GM21825 (cell line): ENCODE results near the gene LRTM2.

Experiments used
- ATAC-seq: cut with Tn5 transposase; IDR thresholded peaks from one replicate; pipeline ENCODE4 v1.9.1; 2021; ENCODE audit warnings: mild to moderate bottlenecking, moderate library complexity; ENCODE audit not compliant: unreplicated experiment

Gene LRTM2

DNA sequence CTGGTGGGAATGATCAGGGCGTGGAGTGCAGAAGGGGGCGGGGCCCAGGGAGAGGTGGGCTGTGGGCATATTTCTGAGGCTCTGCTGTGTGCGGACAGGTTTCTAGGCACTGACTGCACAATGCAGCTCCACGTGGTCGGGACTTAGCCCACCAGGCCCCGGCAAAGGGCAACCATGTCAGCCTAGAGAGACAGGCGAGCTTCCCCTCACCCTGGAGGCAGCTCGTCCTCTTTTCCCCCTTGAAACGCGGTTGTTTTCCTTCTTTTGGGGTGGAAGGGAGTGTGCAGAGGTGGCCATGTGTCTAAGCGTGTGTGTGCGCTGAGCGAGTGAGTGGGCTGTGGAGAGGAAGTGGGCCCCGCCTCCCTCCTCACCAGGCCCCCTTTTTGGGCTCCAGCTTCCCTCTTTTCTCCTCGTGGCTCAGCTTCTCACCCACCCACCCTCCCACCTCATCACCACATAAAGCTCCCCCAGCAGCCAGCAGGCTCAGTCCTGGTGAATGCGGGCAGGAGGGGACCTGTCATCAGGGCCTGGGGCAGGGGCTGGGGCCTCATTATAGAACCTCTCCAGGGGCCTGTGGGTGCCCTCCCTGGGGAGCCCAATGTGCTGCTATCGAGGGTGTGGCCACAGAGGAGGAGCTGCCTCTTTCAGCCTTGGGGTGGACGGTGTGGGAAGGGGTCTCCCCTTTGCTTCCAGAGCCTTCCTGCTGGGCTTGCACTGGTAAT lies 22.0 kb downstream of the LRTM2 start:
- ATAC-seq, result no peak

GRCh38 chr12:1842905-1843640 lies 22.7 kb downstream of the LRTM2 start:
- ATAC-seq, result no peak

GRCh38 chr12:1843641-1844005 lies 23.3 kb downstream of the LRTM2 start:
- no peak for ATAC-seq

DNA sequence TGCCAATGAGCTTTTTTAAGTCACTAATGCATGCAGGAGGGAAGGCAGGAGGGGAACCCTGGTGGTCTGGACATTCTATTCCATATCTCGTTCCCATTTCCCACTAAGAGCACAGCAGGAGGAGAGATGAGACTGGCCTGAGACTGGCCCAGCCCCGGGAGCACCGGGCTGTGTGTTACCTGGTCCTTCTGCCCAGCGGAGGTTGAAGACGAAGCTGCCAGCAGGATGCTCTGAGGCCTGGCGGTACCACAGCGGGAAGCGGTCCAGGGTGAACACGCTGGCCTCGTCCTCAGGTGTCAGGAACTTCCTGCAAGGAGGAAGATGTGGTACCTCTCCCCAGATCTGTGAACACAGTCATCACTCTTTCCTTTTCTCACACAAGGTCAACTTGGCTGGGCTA lies 23.9 kb downstream of the LRTM2 start:
- no peak for ATAC-seq

- ATAC-seq, result no peak
These were observed 24.5 kb downstream of the LRTM2 start for GRCh38 chr12:1844661-1845409.

- no peak for ATAC-seq
These were observed 25.1 kb downstream of the LRTM2 start for GRCh38 chr12:1845427-1845826.

DNA sequence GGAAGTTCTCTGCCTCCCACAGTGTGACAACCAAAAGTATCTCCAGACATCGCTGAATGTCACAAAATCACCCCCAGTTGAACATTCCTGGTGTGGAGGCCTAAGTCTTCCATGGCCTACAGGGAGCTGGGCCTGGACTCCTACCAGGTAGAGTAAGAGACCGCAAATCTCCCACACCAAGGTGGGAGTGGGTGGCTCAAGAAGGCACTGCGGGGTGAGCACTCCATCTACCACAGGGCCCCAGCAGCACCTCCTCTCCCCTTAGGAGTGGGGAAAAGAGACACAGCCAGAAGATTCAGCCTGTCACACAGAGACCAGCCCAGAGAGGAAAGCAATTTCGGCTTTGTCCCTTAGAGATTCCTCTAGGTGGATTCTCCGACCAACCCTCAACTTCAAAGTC lies 25.5 kb downstream of the LRTM2 start:
- no peak for ATAC-seq

GRCh38 chr12:1846421-1847405 lies 26.3 kb downstream of the LRTM2 start:
- ATAC-seq, result no peak

DNA sequence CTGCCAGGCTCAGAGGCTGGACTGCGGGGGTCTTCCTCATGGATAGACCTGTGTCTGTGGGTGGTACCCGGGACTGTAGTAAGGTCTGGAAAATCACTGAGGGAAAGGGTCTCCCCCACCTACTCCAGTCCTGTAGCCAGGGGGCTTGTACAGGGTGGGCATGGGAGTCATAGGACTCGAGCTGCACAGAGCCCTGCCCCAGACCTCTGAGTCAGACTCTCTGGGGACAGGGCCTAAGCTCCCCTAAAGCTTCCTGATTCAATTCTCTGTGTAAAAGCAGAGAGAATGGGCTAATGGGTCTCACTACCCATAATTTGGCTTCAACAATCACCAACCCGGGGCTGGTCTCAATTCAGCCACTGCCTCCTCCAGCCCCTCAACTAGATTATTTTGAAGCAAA lies 27.0 kb downstream of the LRTM2 start:
- no peak for ATAC-seq

DNA sequence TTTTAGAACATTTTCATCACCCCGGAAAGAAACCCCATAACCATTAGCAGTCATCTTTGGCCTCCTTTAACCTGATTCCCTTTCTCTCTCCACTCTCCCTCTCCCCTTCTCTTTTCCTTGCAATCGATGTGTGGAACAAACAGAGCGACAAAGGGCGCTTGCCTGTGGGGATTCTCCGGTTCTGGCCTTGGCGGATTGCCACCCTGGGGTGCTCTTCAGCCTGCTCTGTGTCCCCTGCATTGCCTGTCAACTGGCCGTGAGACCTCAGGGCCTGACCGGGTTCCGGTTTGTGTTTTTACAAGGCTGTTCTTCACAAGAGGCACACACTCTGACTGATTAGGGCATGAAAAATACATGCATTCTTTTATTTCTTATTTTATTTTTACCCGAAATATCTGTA lies 27.8 kb downstream of the LRTM2 start:
- ATAC-seq, result no peak

GRCh38 chr12:1848745-1849144 lies 28.4 kb downstream of the LRTM2 start:
- no peak for ATAC-seq

DNA sequence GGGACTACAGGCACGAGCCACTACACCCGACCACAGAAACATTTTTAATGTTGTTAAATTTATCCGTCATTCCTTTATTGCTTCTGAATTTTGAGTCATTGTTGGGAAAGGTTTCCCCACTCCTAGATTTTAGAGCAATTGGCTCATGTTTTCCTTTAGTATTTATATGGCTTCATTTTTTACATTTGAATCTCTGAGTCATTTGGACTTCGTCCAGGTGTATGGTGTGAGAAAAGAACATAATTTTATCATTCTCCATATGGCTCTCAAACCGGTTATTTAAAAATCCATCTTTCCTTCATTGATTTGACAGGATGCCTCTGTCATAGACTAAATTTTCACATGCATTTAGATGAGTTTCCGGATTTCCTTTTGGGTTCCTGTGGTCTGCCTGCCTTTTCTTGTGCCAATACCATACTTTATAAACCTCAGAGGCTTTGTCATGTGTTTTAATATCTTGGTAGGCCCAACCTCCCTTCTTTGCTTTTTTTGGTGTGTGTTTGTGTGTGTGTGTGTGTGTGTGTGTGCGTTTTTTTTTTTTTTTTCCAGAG lies 30.9 kb downstream of the LRTM2 start:
- ATAC-seq, result no peak

DNA sequence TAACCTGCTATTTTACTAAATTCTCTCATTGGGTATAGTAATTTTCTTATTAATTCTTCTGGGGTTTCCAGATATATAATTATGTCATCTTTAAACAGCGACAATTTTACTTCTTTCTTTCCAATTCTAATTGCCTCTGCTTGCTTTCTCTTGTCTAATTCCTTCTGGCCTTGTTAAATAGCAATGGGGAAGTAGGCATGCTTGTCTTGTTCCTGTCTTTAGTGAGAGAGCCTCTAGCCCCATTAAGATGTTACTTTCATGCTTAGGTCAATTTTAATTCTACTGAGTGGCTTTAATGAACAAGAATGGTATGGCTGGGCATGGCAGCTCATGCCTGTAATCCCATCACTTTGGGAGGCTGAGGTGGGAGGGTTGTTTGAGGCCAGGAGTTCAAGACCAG lies 31.7 kb downstream of the LRTM2 start:
- no peak for ATAC-seq

GRCh38 chr12:1853716-1854115 lies 33.4 kb downstream of the LRTM2 start:
- no peak for ATAC-seq

- ATAC-seq, result no peak
These were observed 34.9 kb downstream of the LRTM2 start for GRCh38 chr12:1855241-1855640.

GRCh38 chr12:1857086-1857485 lies 36.7 kb downstream of the LRTM2 start:
- ATAC-seq, result no peak

DNA sequence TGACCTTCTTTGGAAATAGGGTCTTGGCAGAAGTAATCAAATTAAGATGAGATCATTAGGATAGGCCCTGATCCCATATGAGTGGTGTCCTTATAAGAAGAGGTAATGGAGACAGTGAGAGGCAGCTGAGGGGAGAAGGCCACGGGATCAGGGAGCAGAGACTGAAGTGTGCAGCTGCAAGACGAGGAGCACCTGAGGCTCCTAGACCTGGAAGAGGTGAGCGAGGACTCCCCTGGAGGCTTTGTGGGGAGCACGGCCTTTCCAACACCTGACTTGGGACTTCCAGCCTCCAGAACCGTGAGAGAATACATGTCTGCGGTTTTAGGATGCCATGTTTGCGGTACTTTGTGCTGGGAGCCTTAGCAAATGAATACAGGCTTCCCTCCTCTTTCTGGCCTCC lies 37.5 kb downstream of the LRTM2 start:
- ATAC-seq, result no peak

DNA sequence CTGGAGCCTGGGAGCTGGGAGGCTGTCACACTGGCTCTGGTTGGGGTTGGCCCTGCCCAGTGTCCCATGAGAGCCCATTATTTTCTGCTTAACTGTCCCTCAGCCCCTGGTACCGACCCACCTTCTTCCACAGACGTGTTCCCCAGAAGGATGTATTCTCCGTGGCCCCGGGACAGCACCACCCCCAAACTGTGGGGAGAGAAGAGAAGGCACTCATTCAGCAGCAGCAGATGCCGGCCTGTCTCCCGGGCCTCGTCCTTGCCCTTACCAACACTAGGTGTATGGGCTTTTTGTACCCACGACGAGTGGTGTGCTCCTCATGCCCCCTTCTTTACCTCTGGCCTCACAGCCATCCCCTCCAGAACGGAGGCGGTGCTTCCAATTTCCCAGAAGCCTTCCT lies 38.1 kb downstream of the LRTM2 start:
- ATAC-seq, result no peak

DNA sequence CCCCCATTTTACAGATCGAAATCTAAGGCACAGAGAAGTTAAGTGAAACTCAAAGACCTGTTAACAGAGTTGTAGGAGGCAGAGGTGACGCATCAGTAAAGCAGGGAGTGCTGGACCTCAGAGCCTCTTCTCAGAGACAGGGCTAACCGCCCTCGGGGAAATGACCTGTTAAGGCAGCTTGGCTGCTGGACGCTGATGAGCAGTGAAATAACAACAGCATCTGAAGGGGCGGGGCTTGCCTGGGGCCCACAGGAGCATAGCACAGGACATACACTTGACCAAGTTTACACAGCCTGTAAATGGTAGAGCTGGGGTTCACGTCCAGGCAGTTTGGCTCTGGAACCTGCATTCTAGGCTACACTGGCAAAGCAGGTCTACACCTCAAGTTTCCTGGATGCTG lies 39.3 kb downstream of the LRTM2 start:
- ATAC-seq, result no peak

DNA sequence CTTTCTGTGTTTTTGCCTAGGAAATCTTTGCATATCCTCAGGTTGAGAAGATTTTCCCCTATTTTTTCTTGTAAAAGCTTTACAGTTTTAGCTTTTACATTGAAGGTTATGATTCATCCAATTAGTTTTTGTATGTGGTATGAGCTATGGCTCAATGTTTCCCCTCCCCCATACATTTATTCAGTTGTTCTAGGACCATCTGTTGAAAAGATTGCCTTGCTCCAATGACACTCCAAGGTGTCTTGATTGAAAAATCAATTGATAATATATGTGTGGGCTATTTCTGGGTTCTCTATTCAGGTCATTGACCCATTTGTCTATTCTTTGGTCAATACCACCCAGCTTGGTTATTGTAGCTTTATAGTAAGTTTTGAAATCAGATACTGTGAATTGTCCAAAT lies 42.6 kb downstream of the LRTM2 start:
- no peak for ATAC-seq

DNA sequence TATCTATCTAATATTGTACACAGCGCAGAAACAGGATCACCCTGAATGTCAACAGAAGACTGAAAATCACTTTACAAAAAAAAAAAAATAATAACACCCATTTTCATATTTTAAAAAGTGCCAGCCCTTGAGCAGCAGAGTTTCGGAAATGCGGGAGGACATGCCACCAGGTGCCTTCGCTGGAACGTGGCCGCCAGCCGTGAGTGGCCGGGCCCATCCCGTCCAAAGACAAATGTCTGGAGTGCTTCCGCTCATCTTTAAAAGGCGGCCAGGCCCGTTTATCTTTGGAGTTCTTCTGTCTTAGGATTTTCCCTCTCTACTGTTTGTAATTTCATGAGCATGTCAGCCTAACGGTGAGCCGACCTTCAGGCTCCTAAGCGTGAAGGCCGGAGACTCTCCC lies 43.5 kb downstream of the LRTM2 start:
- ATAC-seq, result no peak
